GM18873 (cell line): Measurements from ENCODE around the gene PTPRM.
"Not testable (repeated sequence)": the region's sequence is repeated elsewhere in the genome, so short reads cannot be mapped to it uniquely, and the experiment has no call there.

Experiments used
- ATAC-seq: cut with Tn5 transposase; IDR thresholded peaks from one replicate; pipeline ENCODE4 v1.9.1; 2021; ENCODE audit warnings: mild to moderate bottlenecking, moderate library complexity, moderate number of reproducible peaks; ENCODE audit not compliant: unreplicated experiment, low FRiP score

PTPRM gene

GRCh38 chr18:7721532-7721931 is 154.4 kb downstream of the PTPRM start:
- ATAC-seq = no peak

- ATAC-seq = no peak
Observed at GRCh38 chr18:7722955-7723354, 155.8 kb downstream of the PTPRM start.

GRCh38 chr18:7723558-7723957 is 156.4 kb downstream of the PTPRM start:
- no peak for ATAC-seq

- no peak for ATAC-seq
Observed at GRCh38 chr18:7725473-7725872, 158.4 kb downstream of the PTPRM start.

GRCh38 chr18:7725897-7726296 is 158.8 kb downstream of the PTPRM start:
- no peak for ATAC-seq

GRCh38 chr18:7726522-7726921 is 159.4 kb downstream of the PTPRM start:
- no peak for ATAC-seq

- ATAC-seq = no peak
Observed at GRCh38 chr18:7727361-7728076, 160.4 kb downstream of the PTPRM start.

GRCh38 chr18:7728297-7728696 is 161.2 kb downstream of the PTPRM start:
- ATAC-seq = no peak

GRCh38 chr18:7729868-7730267 is 162.8 kb downstream of the PTPRM start:
- ATAC-seq = no peak

GRCh38 chr18:7730682-7731081 is 163.6 kb downstream of the PTPRM start:
- no peak for ATAC-seq

- ATAC-seq = no peak
Observed at GRCh38 chr18:7733642-7734041, 166.5 kb downstream of the PTPRM start.

- no peak for ATAC-seq
Observed at GRCh38 chr18:7735196-7735595, 168.1 kb downstream of the PTPRM start.

GRCh38 chr18:7735626-7736175 is 168.6 kb downstream of the PTPRM start:
- no peak for ATAC-seq

GRCh38 chr18:7736526-7736925 is 169.4 kb downstream of the PTPRM start:
- ATAC-seq = not testable (repeated sequence)

GRCh38 chr18:7737550-7737949 is 170.4 kb downstream of the PTPRM start:
- ATAC-seq = no peak

GRCh38 chr18:7740821-7741220 is 173.7 kb downstream of the PTPRM start:
- no peak for ATAC-seq

GRCh38 chr18:7741640-7742039 is 174.5 kb downstream of the PTPRM start:
- no peak for ATAC-seq

GRCh38 chr18:7742224-7742623 is 175.1 kb downstream of the PTPRM start:
- ATAC-seq = no peak

- no peak for ATAC-seq
Observed at GRCh38 chr18:7743256-7743655, 176.1 kb downstream of the PTPRM start.

GRCh38 chr18:7746106-7746505 is 179.0 kb downstream of the PTPRM start:
- ATAC-seq = no peak

- ATAC-seq = no peak
Observed at GRCh38 chr18:7748251-7749007, 181.3 kb downstream of the PTPRM start.

- ATAC-seq = no peak
Observed at GRCh38 chr18:7749008-7749405, 181.9 kb downstream of the PTPRM start.
